Mucosa of stomach (tissue), 1 donor: Measurements from ENCODE around the gene IGSF9B.

Source experiments
- H3K27me3 ChIP-seq: one replicate; pipeline ENCODE4 v1.7.0; 2013; ENCODE audit warnings: mild to moderate bottlenecking, low read length; ENCODE audit not compliant: control insufficient read depth, insufficient read depth
- H3K36me3 ChIP-seq: one replicate; pipeline ENCODE4 v1.7.0; 2013; ENCODE audit warnings: low read length; ENCODE audit not compliant: control insufficient read depth, insufficient read depth
- H3K4me1 ChIP-seq: one replicate; pipeline ENCODE4 v1.7.0; 2013; ENCODE audit warnings: mild to moderate bottlenecking, low read length; ENCODE audit not compliant: control insufficient read depth, insufficient read depth
- H3K4me3 ChIP-seq: one replicate; pipeline ENCODE4 v1.7.0; 2013; ENCODE audit warnings: low read length
- H3K9ac ChIP-seq: one replicate; pipeline ENCODE4 v1.7.0; 2013; ENCODE audit warnings: mild to moderate bottlenecking, low read length, moderate library complexity
- H3K9me3 ChIP-seq: one replicate; pipeline ENCODE4 v1.7.0; 2013; ENCODE audit warnings: mild to moderate bottlenecking, low read length, moderate library complexity; ENCODE audit not compliant: control insufficient read depth
- donor health status: Pancreatic carcinoma.

IGSF9B gene

GRCh38 chr11:133993107-133993506, 36.3 kb upstream of the IGSF9B start:
- Histone ChIP-seq H3K36me3 (no peaks in the 10 kb centered on the region), H3K4me1 (no peaks in the 10 kb centered on the region), H3K27me3 (peaks cover 3% of the 10 kb centered on the region), H3K4me3 (no peak overlapping the region), H3K9me3 (no peaks in the 10 kb centered on the region), H3K9ac (no peak overlapping the region)

- Histone ChIP-seq H3K4me3 (no peak overlapping the region), H3K36me3 (no peaks in the 10 kb centered on the region), H3K9ac (no peak overlapping the region), H3K9me3 (no peaks in the 10 kb centered on the region), H3K4me1 (no peaks in the 10 kb centered on the region), H3K27me3 (no peaks in the 10 kb centered on the region)
Observed at GRCh38 chr11:133992121-133992520, 35.4 kb upstream of the IGSF9B start.

DNA sequence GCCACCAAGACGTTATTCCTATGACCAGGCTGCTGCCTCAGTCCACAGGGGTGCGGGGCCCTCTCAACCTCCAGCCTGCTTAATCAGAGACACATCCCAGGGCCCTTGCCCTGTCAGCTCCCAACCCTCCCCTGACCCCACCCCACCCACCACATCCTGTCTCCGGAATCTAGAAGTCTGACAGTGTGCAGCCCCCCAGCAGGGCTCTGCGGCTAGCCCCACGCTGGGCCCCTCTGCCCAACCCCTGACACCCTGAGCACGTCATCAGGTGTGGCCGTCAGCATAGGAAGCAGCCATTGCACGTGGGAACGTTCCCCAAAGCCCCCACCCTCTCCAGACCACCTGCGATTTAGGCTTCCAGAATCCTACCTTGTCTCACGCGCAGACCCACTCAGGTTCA, 34.3 kb upstream of the IGSF9B start:
- Histone ChIP-seq H3K9me3 (no peaks in the 10 kb centered on the region), H3K4me1 (no peaks in the 10 kb centered on the region), H3K9ac (no peak overlapping the region), H3K4me3 (no peak overlapping the region), H3K36me3 (no peaks in the 10 kb centered on the region), H3K27me3 (no peaks in the 10 kb centered on the region)

DNA sequence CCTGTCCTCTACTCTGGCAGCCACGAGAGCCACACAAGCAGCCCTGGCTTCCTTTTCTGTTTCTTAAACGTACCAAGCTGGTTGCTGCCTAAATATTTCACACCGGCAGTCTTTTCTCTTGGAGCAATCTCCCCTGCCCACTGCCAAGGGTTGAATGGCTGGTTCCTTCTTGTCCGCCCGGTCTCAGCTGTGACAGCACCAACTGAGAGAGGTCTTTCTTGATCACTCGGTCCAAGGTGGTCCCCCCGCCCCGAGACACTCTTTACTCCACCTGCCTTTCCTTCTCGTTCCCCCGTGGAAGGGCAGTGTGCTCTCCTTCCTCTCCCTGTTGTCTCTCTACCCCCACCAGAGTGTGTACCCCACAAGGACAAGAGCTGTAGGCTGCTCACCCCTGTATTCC, 33.7 kb upstream of the IGSF9B start:
- Histone ChIP-seq H3K36me3 (no peaks in the 10 kb centered on the region), H3K27me3 (no peaks in the 10 kb centered on the region), H3K9me3 (no peaks in the 10 kb centered on the region), H3K4me3 (no peak overlapping the region), H3K9ac (no peak overlapping the region), H3K4me1 (no peaks in the 10 kb centered on the region)

DNA sequence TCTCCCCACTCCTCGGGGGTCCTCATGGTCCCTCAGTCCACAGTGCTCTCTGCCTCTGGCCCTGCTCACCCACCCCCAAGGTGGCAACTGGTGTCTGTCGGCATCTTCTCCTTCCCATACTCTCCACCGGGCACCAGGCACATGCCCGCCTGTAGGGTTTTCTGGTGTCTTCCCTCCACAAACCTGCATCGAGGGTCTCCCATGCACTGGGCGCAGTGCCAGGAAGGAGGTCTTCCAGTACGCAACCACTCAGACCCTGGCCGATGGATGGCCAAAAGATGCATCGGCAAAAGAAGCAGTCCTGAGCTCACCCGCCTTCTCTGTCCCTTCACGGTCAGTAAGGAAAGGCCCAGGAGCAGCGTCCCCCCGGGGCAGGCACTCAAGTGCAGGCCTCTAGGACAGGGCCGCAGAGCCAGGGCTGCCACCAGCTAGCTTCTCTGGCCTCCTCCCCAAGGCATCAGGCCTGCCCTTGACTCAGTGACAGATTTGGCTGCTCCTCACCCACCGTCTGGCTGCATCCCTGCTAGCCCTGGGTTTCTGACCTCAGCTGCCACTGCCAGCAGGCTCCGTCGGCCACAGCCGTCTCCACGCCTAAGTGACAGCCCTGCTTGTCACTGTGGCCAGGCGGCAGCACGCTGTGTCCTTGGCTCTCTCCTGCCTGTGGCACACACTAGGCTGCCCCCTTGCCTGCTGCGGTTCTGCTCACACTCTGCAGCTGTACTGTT, 32.1 kb upstream of the IGSF9B start:
- Histone ChIP-seq H3K27me3 (no peaks in the 10 kb centered on the region), H3K4me3 (no peak overlapping the region), H3K9me3 (no peaks in the 10 kb centered on the region), H3K4me1 (no peaks in the 10 kb centered on the region), H3K9ac (no peak overlapping the region), H3K36me3 (no peaks in the 10 kb centered on the region)

DNA sequence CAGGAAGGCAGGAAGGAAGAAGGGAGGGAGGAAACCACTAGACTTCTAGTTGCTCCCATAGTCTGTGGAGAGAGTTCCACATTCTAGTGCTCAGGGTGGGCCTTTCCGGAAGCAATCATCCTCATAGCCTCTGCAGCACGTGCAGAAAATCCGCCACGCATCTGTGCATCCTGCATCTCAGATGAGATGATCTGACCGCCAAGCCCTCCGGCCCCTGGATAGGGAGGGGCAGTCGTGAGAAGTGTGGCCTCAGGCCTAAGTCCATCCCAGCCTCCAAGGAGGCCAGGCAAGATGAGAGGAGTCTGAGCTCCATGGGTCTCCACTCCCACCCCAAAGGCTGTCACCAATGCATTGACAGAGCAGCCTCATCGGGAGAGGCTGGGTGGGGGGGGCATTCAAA, 30.4 kb upstream of the IGSF9B start:
- H3K4me3 ChIP-seq = no peak overlapping the region
- H3K9ac ChIP-seq = no peak overlapping the region
- no peaks in the 10 kb centered on the region for H3K9me3 ChIP-seq
- H3K27me3 ChIP-seq = no peaks in the 10 kb centered on the region
- H3K36me3 ChIP-seq = no peaks in the 10 kb centered on the region
- no peaks in the 10 kb centered on the region for H3K4me1 ChIP-seq

DNA sequence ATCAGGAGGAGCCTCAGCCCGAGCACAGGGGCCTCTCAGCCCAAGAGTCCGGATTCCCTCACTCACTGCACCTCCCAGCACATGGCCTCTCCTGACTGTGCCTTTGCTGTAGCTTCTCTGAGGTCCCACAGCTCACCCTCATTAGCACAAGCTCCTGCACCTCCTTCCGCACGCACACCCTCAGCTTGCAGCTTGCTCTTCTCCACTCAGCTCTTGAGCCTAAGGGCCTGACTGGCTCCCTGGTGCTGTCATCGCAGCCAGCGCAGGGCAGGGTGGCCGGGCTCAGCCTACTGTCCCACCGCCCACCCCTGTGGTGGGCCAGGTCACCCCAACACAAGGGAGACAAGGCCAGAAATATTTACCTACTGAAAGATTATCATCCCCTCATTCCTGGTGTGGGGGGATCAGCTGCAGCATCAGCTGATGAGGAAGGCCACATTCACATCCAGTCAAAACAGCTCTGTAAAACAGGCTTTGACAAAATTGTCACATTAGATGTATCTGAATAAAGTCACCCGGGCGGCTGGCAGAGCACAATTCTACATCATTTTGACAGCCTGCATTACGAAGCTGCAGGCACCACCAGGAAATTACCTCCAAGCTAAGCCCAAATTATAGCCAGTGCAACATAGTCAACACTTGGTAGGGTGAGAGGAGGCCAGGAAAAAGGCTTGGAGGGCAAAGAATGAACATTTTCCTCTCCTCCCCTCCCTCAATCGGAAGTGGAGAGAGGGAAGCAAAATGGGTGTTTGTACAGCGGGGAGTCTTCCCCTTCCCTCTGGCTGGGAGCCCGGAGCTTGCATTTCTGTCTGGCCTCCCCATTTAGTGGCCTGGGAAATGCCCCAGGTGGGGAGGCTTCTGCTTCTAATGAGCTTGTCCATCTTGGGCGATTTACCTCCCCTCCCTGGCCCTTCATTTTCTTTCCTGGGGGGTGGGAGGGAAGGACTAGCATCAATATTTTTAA, 29.5 kb upstream of the IGSF9B start:
- no peaks in the 10 kb centered on the region for H3K27me3 ChIP-seq
- H3K9me3 ChIP-seq = no peaks in the 10 kb centered on the region
- H3K9ac ChIP-seq = no peak overlapping the region
- no peaks in the 10 kb centered on the region for H3K36me3 ChIP-seq
- no peaks in the 10 kb centered on the region for H3K4me1 ChIP-seq
- no peak overlapping the region for H3K4me3 ChIP-seq

GRCh38 chr11:133984828-133985227, 28.1 kb upstream of the IGSF9B start:
- no peaks in the 10 kb centered on the region for H3K4me1 ChIP-seq
- H3K9ac ChIP-seq = no peak overlapping the region
- H3K36me3 ChIP-seq = no peaks in the 10 kb centered on the region
- H3K27me3 ChIP-seq = no peaks in the 10 kb centered on the region
- H3K4me3 ChIP-seq = no peak overlapping the region
- H3K9me3 ChIP-seq = no peaks in the 10 kb centered on the region

DNA sequence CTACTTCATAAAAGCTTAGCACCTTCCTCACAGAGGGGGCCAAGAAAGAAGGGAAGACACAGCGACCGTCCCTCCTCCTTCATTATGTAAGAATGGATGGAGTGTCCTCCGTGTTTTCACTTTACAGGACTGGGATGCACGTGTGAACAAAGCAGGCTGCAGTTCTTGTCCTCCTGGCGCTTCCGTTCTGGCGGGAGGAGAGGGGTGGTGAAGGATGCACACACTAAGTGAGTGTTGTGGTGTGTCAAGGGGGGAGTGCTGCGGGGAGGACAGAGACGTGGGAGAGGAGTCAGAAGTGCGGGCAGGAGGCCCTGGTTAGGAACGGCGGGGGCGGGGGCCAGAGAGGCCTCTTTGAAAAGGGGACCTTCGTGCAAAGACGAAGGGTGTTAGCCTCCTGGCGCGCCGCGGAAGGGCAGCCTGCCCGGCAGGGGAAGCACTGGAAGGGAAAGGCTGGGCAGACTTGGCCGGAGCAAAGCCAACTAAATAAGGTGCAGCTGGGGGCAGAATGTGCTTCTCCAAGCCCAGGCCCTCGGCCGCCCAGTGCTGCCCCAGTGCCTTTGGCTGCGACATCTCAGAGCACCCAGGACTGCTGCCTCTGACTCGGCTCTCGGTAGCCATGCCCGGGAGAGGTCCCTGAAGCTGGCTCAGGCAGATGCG, 27.0 kb upstream of the IGSF9B start:
- H3K4me3 ChIP-seq = no peak overlapping the region
- H3K9ac ChIP-seq = no peak overlapping the region

DNA sequence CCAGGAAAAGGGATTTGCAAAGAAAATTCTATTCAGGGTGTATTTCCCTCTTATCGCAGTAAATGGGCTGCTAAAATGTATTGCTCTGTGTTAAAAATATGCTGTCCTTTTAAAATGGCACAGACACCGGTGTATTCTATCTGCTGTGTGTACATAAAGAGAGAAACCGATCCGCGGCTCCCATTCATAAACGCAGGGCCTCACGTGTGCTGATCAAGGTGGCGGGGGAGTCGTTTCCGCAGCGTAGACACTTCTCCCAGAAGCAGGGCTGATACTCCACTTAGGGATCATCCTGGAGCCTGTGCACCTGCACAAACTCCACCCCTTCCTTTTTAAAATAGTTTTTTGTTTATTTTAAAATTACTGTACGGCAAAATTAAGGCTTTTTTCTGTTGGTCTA, 26.1 kb upstream of the IGSF9B start:
- no peaks in the 10 kb centered on the region for H3K36me3 ChIP-seq

More for the DNA sequence above, 27.0 kb upstream of the IGSF9B start:
- Histone ChIP-seq H3K9me3 (no peaks in the 10 kb centered on the region), H3K4me1 (no peaks in the 10 kb centered on the region), H3K27me3 (no peaks in the 10 kb centered on the region), H3K36me3 (no peaks in the 10 kb centered on the region)

DNA sequence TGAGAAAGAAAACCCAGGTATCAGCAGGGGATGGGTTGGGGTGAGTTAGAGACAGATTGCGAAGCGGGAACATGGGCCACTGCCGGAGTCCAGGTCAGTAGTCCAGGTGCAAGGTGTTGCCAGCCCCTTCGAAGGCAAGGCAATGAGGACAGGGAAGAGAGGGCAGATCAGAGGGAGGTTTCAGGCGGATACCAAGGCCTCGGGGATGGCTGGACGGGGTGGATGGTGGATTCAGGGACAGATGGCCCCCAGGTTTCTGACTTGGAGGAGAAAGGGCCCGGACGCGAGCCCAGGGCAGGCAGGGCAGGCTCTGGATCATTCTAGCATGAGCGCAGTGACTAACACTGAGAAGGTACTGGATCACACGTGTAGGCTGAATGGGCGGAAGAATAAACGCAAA, 25.4 kb upstream of the IGSF9B start:
- no peaks in the 10 kb centered on the region for H3K4me1 ChIP-seq
- no peaks in the 10 kb centered on the region for H3K9me3 ChIP-seq
- no peak overlapping the region for H3K4me3 ChIP-seq
- H3K36me3 ChIP-seq = no peaks in the 10 kb centered on the region
- H3K9ac ChIP-seq = no peak overlapping the region
- peaks cover under 1% of the 10 kb centered on the region for H3K27me3 ChIP-seq

More for the DNA sequence above, 26.1 kb upstream of the IGSF9B start:
- no peaks in the 10 kb centered on the region for H3K9me3 ChIP-seq
- H3K4me1 ChIP-seq = no peaks in the 10 kb centered on the region
- H3K4me3 ChIP-seq = no peak overlapping the region
- H3K27me3 ChIP-seq = no peaks in the 10 kb centered on the region
- no peak overlapping the region for H3K9ac ChIP-seq

DNA sequence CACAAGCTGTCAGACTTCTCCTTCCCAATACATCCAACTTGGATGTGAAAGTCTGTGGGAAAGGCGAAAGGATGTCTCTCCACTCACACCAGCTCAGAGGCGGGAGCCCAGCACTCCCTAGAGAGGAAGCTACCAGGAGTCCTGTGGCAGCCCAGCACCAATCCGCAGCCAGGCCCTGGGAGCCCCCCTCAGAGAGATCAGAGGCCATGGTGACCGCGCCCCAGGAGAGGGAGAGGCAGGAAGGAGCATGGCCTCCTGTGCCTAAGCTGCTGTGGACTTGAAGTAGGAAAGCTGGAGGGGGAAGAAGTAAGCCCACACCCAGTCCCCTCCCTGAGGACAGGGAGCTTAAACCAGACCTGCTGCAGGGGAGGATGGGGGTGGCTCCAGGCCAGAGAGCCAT, 24.4 kb upstream of the IGSF9B start:
- H3K36me3 ChIP-seq = no peaks in the 10 kb centered on the region

More for the DNA sequence above, 24.4 kb upstream of the IGSF9B start:
- no peak overlapping the region for H3K4me3 ChIP-seq
- H3K9me3 ChIP-seq = no peaks in the 10 kb centered on the region
- H3K27me3 ChIP-seq = peaks cover 2% of the 10 kb centered on the region
- no peaks in the 10 kb centered on the region for H3K4me1 ChIP-seq
- H3K9ac ChIP-seq = no peak overlapping the region
